Activated CD4-positive, alpha-beta T cell treated with anti-CD3 and anti-CD28 coated beads, Interleukin-2, amount 50 U/mL, for 4 hours (primary cell): Measurements from ENCODE around the gene CCN6.

Source experiments
- DNase-seq, 2 experiments: peaks; one replicate each; pipeline ENCODE4 v3.0.0-alpha.2; 2020

CCN6 gene

GRCh38 chr6:112054001-112054400 lies at the start of gene CCN6:
TSS of gene CCN6 (plus strand) at chr6:112054104. CDS start at chr6:112054358, 254 bp downstream.
- no peak for DNase-seq

- DNase-seq = no peak
Observed at GRCh38 chr6:112004201-112005012, 49.5 kb upstream of the CCN6 start.

- no peak for DNase-seq
Observed at GRCh38 chr6:112005013-112005371, 48.9 kb upstream of the CCN6 start.

- no peak for DNase-seq
Observed at GRCh38 chr6:112007254-112007653, 46.6 kb upstream of the CCN6 start.

- no peak for DNase-seq
Observed at GRCh38 chr6:112007805-112008204, 46.1 kb upstream of the CCN6 start.

GRCh38 chr6:112008482-112008881 lies 45.4 kb upstream of the CCN6 start:
- no peak for DNase-seq

- no peak for DNase-seq
Observed at GRCh38 chr6:112010328-112010727, 43.6 kb upstream of the CCN6 start.

GRCh38 chr6:112013051-112013450 lies 40.9 kb upstream of the CCN6 start:
- no peak for DNase-seq

GRCh38 chr6:112014483-112014882 lies 39.4 kb upstream of the CCN6 start:
- no peak for DNase-seq

GRCh38 chr6:112015725-112016124 lies 38.2 kb upstream of the CCN6 start:
- DNase-seq = no peak

GRCh38 chr6:112016320-112016719 lies 37.6 kb upstream of the CCN6 start:
- DNase-seq = peak; percentile 50 to 58

GRCh38 chr6:112017169-112017568 lies 36.7 kb upstream of the CCN6 start:
- peak; percentile 25 to 37 for DNase-seq

GRCh38 chr6:112017760-112018537 lies 36.0 kb upstream of the CCN6 start:
- no peak for DNase-seq

GRCh38 chr6:112018619-112019416 lies 35.1 kb upstream of the CCN6 start:
- DNase-seq = no peak

- DNase-seq = no peak
Observed at GRCh38 chr6:112019589-112019988, 34.3 kb upstream of the CCN6 start.

- DNase-seq = no peak
Observed at GRCh38 chr6:112021691-112022310, 32.1 kb upstream of the CCN6 start.

- no peak for DNase-seq
Observed at GRCh38 chr6:112022749-112023148, 31.2 kb upstream of the CCN6 start.

- DNase-seq = no peak
Observed at GRCh38 chr6:112024464-112024863, 29.4 kb upstream of the CCN6 start.

- DNase-seq = no peak
Observed at GRCh38 chr6:112026933-112027332, 27.0 kb upstream of the CCN6 start.

- DNase-seq = no peak
Observed at GRCh38 chr6:112027942-112028674, 25.8 kb upstream of the CCN6 start.

GRCh38 chr6:112029045-112029822 lies 24.7 kb upstream of the CCN6 start:
- peak; percentile 64 to 65 for DNase-seq
